LNCAP (cell line): ENCODE measurements around the gene ASTN2.

ENCODE experiments used
- CTCF ChIP-seq: fragments of 450-650 bp; IDR thresholded peaks from 2 replicates; pipeline ENCODE4 v1.5.1; 2017; ENCODE audit warnings: mild to moderate bottlenecking

ASTN2 gene

GRCh38 chr9:117253261-117253660 lies 161.6 kb downstream of the ASTN2 start:
- no peak for TF ChIP-seq CTCF

GRCh38 chr9:117250610-117251215 lies 164.1 kb downstream of the ASTN2 start:
- no peak for TF ChIP-seq CTCF

- TF ChIP-seq CTCF: no peak
These were observed 165.1 kb downstream of the ASTN2 start for GRCh38 chr9:117249799-117250198.

- no peak for TF ChIP-seq CTCF
These were observed 167.6 kb downstream of the ASTN2 start for GRCh38 chr9:117247266-117247665.

GRCh38 chr9:117245175-117245829 lies 169.6 kb downstream of the ASTN2 start:
- no peak for TF ChIP-seq CTCF

- no peak for TF ChIP-seq CTCF
These were observed 172.8 kb downstream of the ASTN2 start for GRCh38 chr9:117242082-117242481.

- TF ChIP-seq CTCF: no peak
These were observed 175.4 kb downstream of the ASTN2 start for GRCh38 chr9:117239428-117239827.
